ENCODE results near the gene RASGRP4.

GRCh38 chr19:38381138-38381537 is 44.9 kb downstream of the RASGRP4 start:
- TF ChIP-seq ZNF560 (tag by site-specific recombination; IDR thresholded peaks at IDR 0.05; ENCODE audit: borderline replicate concordance) = no peak
- TF ChIP-seq ZNF558 (tag by site-specific recombination; IDR thresholded peaks at IDR 0.05) = no peak
- TF ChIP-seq ZFP37 (tag by site-specific recombination; IDR thresholded peaks at IDR 0.05) = no peak
- no peak for TF ChIP-seq ZNF660 (tag by site-specific recombination; IDR thresholded peaks at IDR 0.05)
- no peak for TF ChIP-seq GLI4 (tag by site-specific recombination; IDR thresholded peaks at IDR 0.05)
